MCF 10A (cell line): ENCODE measurements around the gene SHISA6. TPM values are rescaled to one million over a fixed set of nuclear protein-coding genes. Genes with fewer than 3 reads are reported as not detected.

Source experiments
- BruUV-seq: library from RNA; stranded (reverse); fragments of 400-500 nt; replicated peaks from 2 replicates; lab custom pipeline; 2021; lab: Mats Ljungman, UMichigan
- CTCF ChIA-PET: fragments of 300-600 bp; sonication (Branson Sonifier 250); formaldehyde crosslinking; extraction: SDS; loops from one replicate; lab custom pipeline; 2021; ENCODE audit warnings: antibody characterized with exemption, inconsistent platforms; lab: Yijun Ruan, JAX
- POLR2A ChIA-PET: fragments of 300-600, 350-650 bp; sonication (Branson Sonifier 250); formaldehyde crosslinking; extraction: SDS; loops from one replicate; lab custom pipeline; 2020; ENCODE audit warnings: antibody characterized with exemption, inconsistent platforms; lab: Yijun Ruan, JAX
- DNase-seq: peaks from one replicate; pipeline ENCODE4 v3.0.0-alpha.2; 2018; ENCODE audit not compliant: unreplicated experiment
- H3K27ac Mint-ChIP-seq: one replicate; pipeline ENCODE4 v1.8.0; 2022; ENCODE audit warnings: mild to moderate bottlenecking, low read depth, mixed read lengths; ENCODE audit not compliant: unreplicated experiment
- H3K27me3 Mint-ChIP-seq: one replicate; pipeline ENCODE4 v1.8.0; 2022; ENCODE audit warnings: mixed read lengths; ENCODE audit not compliant: insufficient read depth, unreplicated experiment
- H3K36me3 Mint-ChIP-seq: one replicate; pipeline ENCODE4 v1.8.0; 2022; ENCODE audit warnings: mild to moderate bottlenecking, moderate library complexity, mixed read lengths; ENCODE audit not compliant: insufficient read depth, unreplicated experiment
- H3K4me1 Mint-ChIP-seq: one replicate; pipeline ENCODE4 v1.8.0; 2022; ENCODE audit warnings: mixed read lengths; ENCODE audit not compliant: insufficient read depth, unreplicated experiment
- H3K4me3 Mint-ChIP-seq: one replicate; pipeline ENCODE4 v1.8.0; 2022; ENCODE audit warnings: mild to moderate bottlenecking, moderate library complexity, mixed read lengths; ENCODE audit not compliant: unreplicated experiment
- H3K9me3 Mint-ChIP-seq: one replicate; pipeline ENCODE4 v1.8.0; 2022; ENCODE audit warnings: mixed read lengths; ENCODE audit not compliant: unreplicated experiment
- intact Hi-C: fragments of 100-400 bp; cut with micrococcal nuclease; formaldehyde crosslinking; loops from 2 replicates; pipeline ENCODE4 v1.14.1; 2022
- total RNA-seq: library from RNA; stranded (reverse); gene quantifications from 2 replicates; pipeline ENCODE4 v1.2.3, GENCODE V29; 2022
- TF ChIP-seq, protein P1 (sequence below): fragments of 200-600 bp; IDR thresholded peaks from one replicate; pipeline ENCODE4 v1.8.0; 2022; ENCODE audit warnings: antibody characterized with exemption, mild to moderate bottlenecking; ENCODE audit not compliant: unreplicated experiment

The SHISA6 gene
- total RNA-seq, 1 experiment from 2014 or later: not detected

DNA sequence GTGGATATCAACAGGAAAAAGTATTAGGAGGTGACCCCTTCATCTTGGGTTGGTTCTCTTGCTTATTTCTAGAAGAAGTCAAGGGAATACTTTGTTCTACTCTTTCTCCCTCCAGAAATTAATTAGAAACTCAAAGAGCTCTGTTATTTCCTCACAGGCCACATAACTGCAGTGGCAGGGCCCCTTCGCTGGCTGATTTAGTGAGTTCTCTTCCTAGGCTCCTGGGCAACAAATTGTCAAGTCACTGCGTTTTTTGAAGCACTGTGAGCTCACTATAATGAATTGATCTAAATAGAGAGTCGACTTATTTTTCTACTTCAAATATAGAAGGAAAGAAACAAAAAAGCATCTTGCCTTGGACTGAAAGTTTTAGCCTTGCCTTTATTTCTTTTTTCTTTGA is 4.8 kb downstream of the SHISA6 start:
- Mint-ChIP-seq H3K4me3 (no peak overlapping the region), H3K9me3 (no peaks in the 10 kb centered on the region), H3K27ac (no peak overlapping the region), H3K36me3 (no peaks in the 10 kb centered on the region), H3K27me3 (no peaks in the 10 kb centered on the region), H3K4me1 (peaks cover 8% of the 10 kb centered on the region)
- ChIA-PET CTCF (no interaction called here), POLR2A (no interaction called here)
- intact Hi-C loops: no loop called here
- no TSS peak for BruUV-seq
- TF ChIP-seq, protein P1, sequence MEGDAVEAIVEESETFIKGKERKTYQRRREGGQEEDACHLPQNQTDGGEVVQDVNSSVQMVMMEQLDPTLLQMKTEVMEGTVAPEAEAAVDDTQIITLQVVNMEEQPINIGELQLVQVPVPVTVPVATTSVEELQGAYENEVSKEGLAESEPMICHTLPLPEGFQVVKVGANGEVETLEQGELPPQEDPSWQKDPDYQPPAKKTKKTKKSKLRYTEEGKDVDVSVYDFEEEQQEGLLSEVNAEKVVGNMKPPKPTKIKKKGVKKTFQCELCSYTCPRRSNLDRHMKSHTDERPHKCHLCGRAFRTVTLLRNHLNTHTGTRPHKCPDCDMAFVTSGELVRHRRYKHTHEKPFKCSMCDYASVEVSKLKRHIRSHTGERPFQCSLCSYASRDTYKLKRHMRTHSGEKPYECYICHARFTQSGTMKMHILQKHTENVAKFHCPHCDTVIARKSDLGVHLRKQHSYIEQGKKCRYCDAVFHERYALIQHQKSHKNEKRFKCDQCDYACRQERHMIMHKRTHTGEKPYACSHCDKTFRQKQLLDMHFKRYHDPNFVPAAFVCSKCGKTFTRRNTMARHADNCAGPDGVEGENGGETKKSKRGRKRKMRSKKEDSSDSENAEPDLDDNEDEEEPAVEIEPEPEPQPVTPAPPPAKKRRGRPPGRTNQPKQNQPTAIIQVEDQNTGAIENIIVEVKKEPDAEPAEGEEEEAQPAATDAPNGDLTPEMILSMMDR: no peak
- DNase-seq: no peak

DNA sequence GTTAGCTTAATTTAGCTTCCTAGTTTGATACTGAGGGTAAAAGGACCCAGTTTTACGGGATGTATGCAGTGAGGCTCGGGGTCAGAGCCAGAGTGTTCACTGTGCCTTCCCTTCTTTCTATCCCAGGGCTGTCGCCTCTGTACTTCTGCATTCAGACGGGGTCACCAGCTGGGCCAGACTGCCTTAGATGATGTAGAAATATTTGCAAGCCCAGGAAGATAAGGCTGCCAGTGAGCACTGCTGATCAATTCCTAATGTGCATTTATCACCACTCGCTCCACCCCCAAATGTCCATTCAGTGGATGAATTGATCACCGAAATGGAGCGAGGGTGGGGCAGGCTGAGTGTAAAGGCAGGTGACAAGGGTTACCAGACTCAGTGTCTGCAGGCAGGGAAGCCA is 9.1 kb downstream of the SHISA6 start:
- Mint-ChIP-seq H3K27ac (no peak overlapping the region), H3K4me3 (no peak overlapping the region), H3K36me3 (no peaks in the 10 kb centered on the region), H3K4me1 (peaks cover 16% of the 10 kb centered on the region), H3K9me3 (no peaks in the 10 kb centered on the region), H3K27me3 (peaks cover 21% of the 10 kb centered on the region)
- no peak for DNase-seq
- no TSS peak for BruUV-seq
- ChIA-PET POLR2A (no interaction called here), CTCF (interaction anchor here (0.6 kb wide), 1 partner anchor 107 kb away, joined by 3 read pairs; no protein-coding TSS in a partner anchor)
- intact Hi-C loops: no loop called here
- TF ChIP-seq, protein P1: no peak

DNA sequence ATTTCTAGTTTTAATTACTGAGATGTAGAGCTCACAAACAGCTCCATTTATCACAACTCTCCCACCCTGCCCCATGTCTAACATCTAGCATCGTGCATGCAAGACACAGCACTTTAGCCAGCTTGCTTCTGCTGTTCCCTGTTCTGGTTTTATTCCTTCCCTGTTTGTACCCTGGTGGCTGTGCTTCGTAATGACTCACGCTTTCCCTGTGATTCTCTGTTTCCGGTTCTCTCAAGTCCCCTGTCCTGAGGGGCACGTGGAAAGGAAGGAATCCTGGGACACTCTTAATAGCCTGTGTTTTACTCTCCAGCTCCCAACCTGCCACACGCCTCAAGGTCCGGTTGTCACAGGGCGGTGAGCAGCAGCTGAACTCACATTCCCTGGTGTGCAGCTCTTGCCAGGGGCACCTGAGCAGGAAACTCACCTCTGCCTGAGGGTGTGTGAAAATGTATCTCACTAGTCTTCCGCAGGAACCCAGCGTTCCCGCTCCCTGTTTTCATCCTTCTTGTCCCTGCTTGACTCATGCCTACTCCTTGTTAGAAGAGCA is 10.6 kb downstream of the SHISA6 start:
- peaks cover 12% of the 10 kb centered on the region for H3K4me1 Mint-ChIP-seq
- no peaks in the 10 kb centered on the region for H3K36me3 Mint-ChIP-seq
- intact Hi-C loops: no loop called here
- H3K4me3 Mint-ChIP-seq: peak overlapping the region; percentile 55
- H3K9me3 Mint-ChIP-seq: no peaks in the 10 kb centered on the region
- H3K27me3 Mint-ChIP-seq: peaks cover 21% of the 10 kb centered on the region
- H3K27ac Mint-ChIP-seq: peak overlapping the region; percentile 5
- CTCF ChIA-PET: no interaction called here
- TF ChIP-seq, protein P1: peak; percentile 11
- no peak for DNase-seq
- no TSS peak for BruUV-seq
- POLR2A ChIA-PET: no interaction called here

DNA sequence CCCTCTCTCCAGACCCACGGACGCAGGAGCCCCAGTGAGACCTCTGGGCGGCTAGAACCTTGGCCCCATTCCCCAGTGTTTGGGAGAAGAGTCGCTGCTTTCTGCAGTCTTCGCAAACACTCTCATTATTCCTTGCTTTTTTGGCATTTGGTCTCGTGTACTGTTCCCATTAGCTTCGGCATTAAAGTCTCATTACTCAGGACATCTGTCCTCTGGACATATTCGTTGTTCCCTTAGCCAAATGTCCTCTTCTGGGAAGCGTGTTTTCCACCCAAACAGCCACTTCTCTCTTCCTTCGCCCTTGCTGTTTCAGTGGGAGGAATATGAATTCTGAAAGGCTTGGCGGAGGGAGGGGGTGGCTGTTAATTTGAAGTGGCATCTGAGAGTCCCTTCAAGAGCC is 11.1 kb downstream of the SHISA6 start:
- DNase-seq: no peak
- POLR2A ChIA-PET: no interaction called here
- Mint-ChIP-seq H3K4me3 (no peak overlapping the region), H3K27me3 (peaks cover 21% of the 10 kb centered on the region), H3K9me3 (no peaks in the 10 kb centered on the region), H3K4me1 (peaks cover 12% of the 10 kb centered on the region), H3K27ac (no peak overlapping the region), H3K36me3 (no peaks in the 10 kb centered on the region)
- BruUV-seq: no TSS peak
- TF ChIP-seq, protein P1: no peak
- CTCF ChIA-PET: no interaction called here
- intact Hi-C loops: no loop called here
